ENCODE measurements around the gene ZNF428.
"Not testable (repeated sequence)": the region's sequence is repeated elsewhere in the genome, so short reads cannot be mapped to it uniquely, and the experiment has no call there.

Gene ZNF428

GRCh38 chr19:43639519-43640423, 20.3 kb upstream of the ZNF428 start, which contains the start of gene CADM4:
Gene CADM4 (minus strand): TSS chr19:43639850. CDS start chr19:43639790, 60 bp downstream.
- no peak for DNase-seq

- DNase-seq, result no peak
Observed at GRCh38 chr19:43638995-43639518, 19.6 kb upstream of the ZNF428 start.

GRCh38 chr19:43638214-43638994, 19.0 kb upstream of the ZNF428 start:
- no peak for DNase-seq

- no peak for DNase-seq
Observed at GRCh38 chr19:43636121-43636683, 16.8 kb upstream of the ZNF428 start.

GRCh38 chr19:43635561-43635940, 16.1 kb upstream of the ZNF428 start:
- not testable (repeated sequence) for DNase-seq

GRCh38 chr19:43634872-43635560, 15.6 kb upstream of the ZNF428 start:
- no peak for DNase-seq

GRCh38 chr19:43634506-43634871, 15.1 kb upstream of the ZNF428 start:
- DNase-seq, result no peak

- DNase-seq, result no peak
Observed at GRCh38 chr19:43634068-43634467, 14.6 kb upstream of the ZNF428 start.

GRCh38 chr19:43633520-43633919, 14.1 kb upstream of the ZNF428 start:
- DNase-seq, result no peak

- no peak for DNase-seq
Observed at GRCh38 chr19:43631491-43631890, 12.1 kb upstream of the ZNF428 start.

- DNase-seq, result no peak
Observed at GRCh38 chr19:43628646-43629326, 9.4 kb upstream of the ZNF428 start.

GRCh38 chr19:43626838-43627237, 7.4 kb upstream of the ZNF428 start:
- DNase-seq, result no peak

- DNase-seq, result peak; percentile 24
Observed at GRCh38 chr19:43625918-43626579, 6.6 kb upstream of the ZNF428 start.

GRCh38 chr19:43624933-43625332, 5.5 kb upstream of the ZNF428 start:
- peak; percentile 90 for DNase-seq

GRCh38 chr19:43623889-43624670, 4.7 kb upstream of the ZNF428 start:
- DNase-seq, result peak; percentile 17

GRCh38 chr19:43622956-43623355, 3.5 kb upstream of the ZNF428 start:
- no peak for DNase-seq

- no peak for DNase-seq
Observed at GRCh38 chr19:43622070-43622469, 2.6 kb upstream of the ZNF428 start.

GRCh38 chr19:43620061-43621001, 902 bp upstream of the ZNF428 start:
- DNase-seq, result no peak

GRCh38 chr19:43618921-43619261, 538 bp downstream of the ZNF428 start:
- DNase-seq, result peak; percentile 73

GRCh38 chr19:43616954-43617353, 2.5 kb downstream of the ZNF428 start:
- no peak for DNase-seq
